ENCODE measurements around the gene ESRP2. TPM values are rescaled to one million over a fixed set of nuclear protein-coding genes. Genes with fewer than 3 reads are reported as not detected.

The ESRP2 gene
- total RNA-seq, 1 experiment from 2014 or later = not detected

- peaks cover 22% of the 10 kb centered on the region; the same call in 1 of the 2 replicates for H4K20me1 ChIP-seq (ENCODE audit: insufficient read depth, low read depth, low read length)
- H3K79me2 ChIP-seq (ENCODE audit: low read length) = peaks cover 93% of the 10 kb centered on the region
- peaks cover 24% of the 10 kb centered on the region for H3K36me3 ChIP-seq (ENCODE audit: insufficient read depth, low read length)
- no peaks in the 10 kb centered on the region for H3K27me3 ChIP-seq (ENCODE audit: low read length)
- peaks cover 82% of the 10 kb centered on the region for H3K4me1 ChIP-seq (ENCODE audit: low read length)
- no peak for DNase-seq
- H2AFZ ChIP-seq (ENCODE audit: low read length) = no peak overlapping the region
- no peak overlapping the region for H3K4me2 ChIP-seq (ENCODE audit: low read depth, low read length, poor library complexity, severe bottlenecking)
- H3K27ac ChIP-seq (ENCODE audit: low read length) = peak overlapping the region; percentile 39
- no peak overlapping the region for H3K4me3 ChIP-seq (ENCODE audit: low read length)
- H3K9ac ChIP-seq (ENCODE audit: low read length) = no peak overlapping the region
- H3K9me3 ChIP-seq (ENCODE audit: low read length) = no peaks in the 10 kb centered on the region
- no peaks in the 10 kb centered on the region for H3K9me2 ChIP-seq (replicated peaks; ENCODE audit: insufficient read depth, low read length)
Observed at GRCh38 chr16:68270353-68270752, 34.4 kb upstream of the ESRP2 start.

- Histone ChIP-seq H3K9me2 (replicated peaks; ENCODE audit: insufficient read depth, low read length) (no peaks in the 10 kb centered on the region), H3K9me3 (ENCODE audit: low read length) (no peaks in the 10 kb centered on the region), H3K4me3 (ENCODE audit: low read length) (no peak overlapping the region), H3K4me1 (ENCODE audit: low read length) (peaks cover 77% of the 10 kb centered on the region), H3K36me3 (ENCODE audit: insufficient read depth, low read length) (peaks cover 21% of the 10 kb centered on the region), H3K4me2 (ENCODE audit: low read depth, low read length, poor library complexity, severe bottlenecking) (no peak overlapping the region), H3K27ac (ENCODE audit: low read length) (peak overlapping the region; percentile 39), H4K20me1 (ENCODE audit: insufficient read depth, low read depth, low read length) (peaks cover 18% of the 10 kb centered on the region; the same call in 1 of the 2 replicates), H3K79me2 (ENCODE audit: low read length) (peaks cover 95% of the 10 kb centered on the region), H3K27me3 (ENCODE audit: low read length) (no peaks in the 10 kb centered on the region), H3K9ac (ENCODE audit: low read length) (no peak overlapping the region), H2AFZ (ENCODE audit: low read length) (no peak overlapping the region)
- no peak for DNase-seq
Observed at GRCh38 chr16:68269793-68270192, 33.9 kb upstream of the ESRP2 start.

DNA sequence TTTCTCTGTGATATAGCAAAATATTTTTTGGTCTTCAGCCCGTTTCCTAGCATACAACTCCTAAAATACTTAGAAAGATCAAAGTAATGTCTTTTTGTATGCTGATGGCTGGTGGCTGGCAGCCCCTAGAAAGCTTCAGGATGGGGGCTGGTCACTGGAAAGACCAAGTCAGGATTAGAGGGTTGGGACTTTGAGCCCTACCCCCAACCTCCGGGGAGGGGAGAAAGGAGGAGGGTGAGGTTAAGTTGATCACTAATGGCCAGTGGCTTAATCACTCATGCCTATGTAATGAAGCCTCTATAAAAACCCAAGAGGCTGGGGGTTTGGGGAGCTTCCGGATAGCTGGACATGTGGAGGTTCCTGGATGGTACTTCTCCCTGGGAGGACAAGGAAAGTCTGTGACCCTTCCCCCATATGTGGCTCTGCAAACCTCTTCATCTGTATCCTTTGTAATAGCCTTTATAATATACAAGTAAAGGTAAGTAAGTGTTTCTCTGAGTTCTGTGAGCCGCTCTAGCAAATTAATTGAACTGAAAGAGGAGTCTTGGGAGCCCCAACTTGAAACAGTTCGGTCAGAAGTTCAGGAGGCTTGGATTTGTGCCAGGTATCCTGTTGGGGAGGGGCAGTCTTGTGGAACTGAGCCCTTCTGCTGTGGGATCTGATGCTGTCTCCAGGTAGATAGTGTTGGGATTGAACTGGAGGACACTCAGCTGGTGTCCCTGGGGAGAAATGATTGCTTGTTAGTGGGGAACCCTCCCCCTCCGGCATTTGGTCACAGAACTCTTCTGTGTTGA is 31.9 kb upstream of the ESRP2 start:
- Histone ChIP-seq H3K4me1 (ENCODE audit: low read length) (peaks cover 66% of the 10 kb centered on the region), H3K9me3 (ENCODE audit: low read length) (no peaks in the 10 kb centered on the region), H3K79me2 (ENCODE audit: low read length) (peaks cover 87% of the 10 kb centered on the region), H3K4me3 (ENCODE audit: low read length) (no peak overlapping the region), H3K9me2 (replicated peaks; ENCODE audit: insufficient read depth, low read length) (no peaks in the 10 kb centered on the region), H3K9ac (ENCODE audit: low read length) (no peak overlapping the region), H4K20me1 (ENCODE audit: insufficient read depth, low read depth, low read length) (peaks cover 15% of the 10 kb centered on the region; the same call in 1 of the 2 replicates), H3K4me2 (ENCODE audit: low read depth, low read length, poor library complexity, severe bottlenecking) (peak overlapping the region; percentile 20), H3K27me3 (ENCODE audit: low read length) (no peaks in the 10 kb centered on the region), H2AFZ (ENCODE audit: low read length) (no peak overlapping the region), H3K36me3 (ENCODE audit: insufficient read depth, low read length) (peaks cover 15% of the 10 kb centered on the region; the same call in 1 of the 2 replicates), H3K27ac (ENCODE audit: low read length) (peak overlapping the region; percentile 55)
- DNase-seq = no peak

DNA sequence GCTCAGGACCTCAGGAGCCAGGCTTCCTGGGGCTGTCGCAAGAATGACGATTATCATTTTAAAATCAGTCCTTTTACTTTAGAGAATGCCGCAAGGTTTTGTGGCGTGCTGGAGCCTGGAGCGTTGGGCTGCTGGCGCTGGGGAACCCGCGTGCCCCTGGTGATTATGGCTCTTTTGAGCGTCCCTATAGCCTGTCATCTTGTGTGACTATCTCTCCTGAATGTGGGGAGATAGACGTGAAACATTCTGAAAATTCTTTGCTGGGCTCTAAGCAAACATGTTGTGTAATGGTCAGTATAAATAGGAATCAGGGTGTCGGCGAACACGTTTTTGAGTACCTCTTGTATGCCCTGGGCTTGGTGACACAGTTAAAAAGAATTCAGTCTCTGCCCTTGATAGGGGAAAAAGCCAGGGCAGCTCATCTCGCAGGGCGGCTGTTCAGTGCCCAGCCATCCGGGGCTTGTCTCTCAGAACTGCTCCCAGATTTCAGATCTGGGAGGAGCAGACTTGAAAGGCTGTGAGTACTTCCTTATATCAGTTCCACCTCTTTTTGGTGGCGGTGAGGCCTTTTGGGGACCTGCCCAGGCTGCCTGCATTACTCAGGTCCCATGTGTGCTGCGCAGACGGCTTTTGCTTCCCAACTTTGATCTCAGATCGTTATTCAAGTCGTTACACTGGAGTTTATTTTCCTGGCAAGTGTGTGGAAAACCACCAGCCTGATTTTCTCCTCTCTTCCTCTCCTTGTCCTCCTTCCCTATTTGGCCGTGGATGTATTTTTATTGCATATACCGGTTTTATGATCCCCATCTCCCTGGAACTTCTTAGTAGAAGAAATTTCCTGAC is 29.4 kb upstream of the ESRP2 start:
- no peaks in the 10 kb centered on the region for H3K27me3 ChIP-seq (ENCODE audit: low read length)
- H4K20me1 ChIP-seq (ENCODE audit: insufficient read depth, low read depth, low read length) = peaks cover 15% of the 10 kb centered on the region; the same call in 1 of the 2 replicates
- H2AFZ ChIP-seq (ENCODE audit: low read length) = 0 out of 2 replicates have a peak overlapping the region, but pooled peaks have one; percentile 2
- peaks cover 11% of the 10 kb centered on the region; the same call in 1 of the 2 replicates for H3K36me3 ChIP-seq (ENCODE audit: insufficient read depth, low read length)
- peaks cover 60% of the 10 kb centered on the region for H3K4me1 ChIP-seq (ENCODE audit: low read length)
- peak overlapping the region; percentile 79 for H3K27ac ChIP-seq (ENCODE audit: low read length)
- peak overlapping the region; percentile 78 for H3K4me3 ChIP-seq (ENCODE audit: low read length)
- peak overlapping the region; percentile 96 for H3K9ac ChIP-seq (ENCODE audit: low read length)
- peaks cover 64% of the 10 kb centered on the region for H3K79me2 ChIP-seq (ENCODE audit: low read length)
- H3K9me3 ChIP-seq (ENCODE audit: low read length) = no peaks in the 10 kb centered on the region
- H3K4me2 ChIP-seq (ENCODE audit: low read depth, low read length, poor library complexity, severe bottlenecking) = peak overlapping the region; percentile 89
- peak; percentile 75 for DNase-seq
- no peaks in the 10 kb centered on the region for H3K9me2 ChIP-seq (replicated peaks; ENCODE audit: insufficient read depth, low read length)

DNA sequence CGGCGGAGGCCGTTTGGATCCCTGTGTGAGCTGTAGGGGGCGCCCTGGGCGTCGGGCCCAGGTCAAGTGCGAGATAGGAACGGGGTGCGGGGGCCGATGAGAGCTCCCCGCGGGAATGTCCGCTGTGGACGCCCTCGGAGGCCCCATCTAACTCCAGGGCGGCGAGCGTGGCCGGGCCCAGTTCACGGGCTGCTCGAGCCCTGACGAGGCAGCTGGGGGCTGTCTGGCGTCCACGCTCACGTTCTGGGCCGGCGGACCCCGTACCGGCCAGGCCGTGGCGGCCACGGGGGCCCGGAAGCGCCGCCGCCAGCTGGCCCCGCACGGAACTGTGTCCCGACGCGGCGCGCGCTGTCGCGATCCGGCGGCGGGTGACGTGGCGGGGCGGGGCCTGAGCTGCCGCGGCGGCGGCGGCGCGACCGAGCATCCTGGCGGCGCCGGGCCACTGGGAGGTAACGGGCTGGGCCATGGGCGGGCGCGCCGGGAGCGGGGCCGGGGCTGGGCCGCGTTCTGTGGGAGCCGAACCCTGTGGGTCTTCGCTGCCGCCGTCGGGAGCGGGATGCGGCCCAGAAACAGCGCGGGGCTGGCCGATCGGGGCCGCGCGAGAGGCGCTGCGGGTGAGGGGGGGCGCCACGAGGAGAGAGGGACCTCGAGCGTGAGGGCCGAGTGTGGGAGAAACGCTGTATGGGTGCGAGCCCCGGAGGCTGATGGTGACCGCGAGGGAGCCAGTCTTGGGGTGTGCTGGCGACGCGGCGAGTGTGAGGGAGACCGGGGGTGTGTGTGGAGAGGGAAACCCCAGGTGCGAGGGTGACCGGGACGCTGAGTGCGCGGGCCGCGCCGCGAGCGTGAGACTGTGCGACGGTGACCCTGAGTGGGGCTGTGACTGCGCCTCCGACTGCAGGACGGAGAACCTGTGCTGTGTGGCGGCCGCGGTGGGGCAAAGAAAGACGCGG is 28.5 kb upstream of the ESRP2 start, which contains the start of gene SLC7A6:
Gene SLC7A6 (plus strand): TSS at position 399 of the 950 bp plus-strand sequence. CDS start 10,201 bp downstream, outside the sequence.
- Histone ChIP-seq H3K79me2 (ENCODE audit: low read length) (peaks cover 55% of the 10 kb centered on the region), H3K4me3 (ENCODE audit: low read length) (peak within 1 kb of the TSS; percentile 78), H3K4me2 (ENCODE audit: low read depth, low read length, poor library complexity, severe bottlenecking) (peak within 1 kb of the TSS; percentile 89), H4K20me1 (ENCODE audit: insufficient read depth, low read depth, low read length) (peaks cover 7% of the 10 kb centered on the region; the same call in 1 of the 2 replicates), H3K36me3 (ENCODE audit: insufficient read depth, low read length) (peaks cover 11% of the 10 kb centered on the region; the same call in 1 of the 2 replicates), H3K27ac (ENCODE audit: low read length) (peak within 1 kb of the TSS; percentile 79), H3K4me1 (ENCODE audit: low read length) (peaks cover 54% of the 10 kb centered on the region), H3K27me3 (ENCODE audit: low read length) (no peaks in the 10 kb centered on the region), H2AFZ (ENCODE audit: low read length) (peak within 1 kb of the TSS; percentile 73; the same call in 1 of the 2 replicates), H3K9me2 (replicated peaks; ENCODE audit: insufficient read depth, low read length) (no peaks in the 10 kb centered on the region), H3K9ac (ENCODE audit: low read length) (peak within 1 kb of the TSS; percentile 96), H3K9me3 (ENCODE audit: low read length) (no peaks in the 10 kb centered on the region)
- DNase-seq = peak; percentile 92

GRCh38 chr16:68263559-68264127 is 27.7 kb upstream of the ESRP2 start:
- DNase-seq = no peak
- peaks cover 47% of the 10 kb centered on the region for H3K4me1 ChIP-seq (ENCODE audit: low read length)
- H3K27me3 ChIP-seq (ENCODE audit: low read length) = no peaks in the 10 kb centered on the region
- peaks cover 4% of the 10 kb centered on the region; the same call in 1 of the 2 replicates for H4K20me1 ChIP-seq (ENCODE audit: insufficient read depth, low read depth, low read length)
- no peaks in the 10 kb centered on the region for H3K9me3 ChIP-seq (ENCODE audit: low read length)
- H3K4me3 ChIP-seq (ENCODE audit: low read length) = peak overlapping the region; percentile 78
- peak overlapping the region; percentile 89 for H3K4me2 ChIP-seq (ENCODE audit: low read depth, low read length, poor library complexity, severe bottlenecking)
- H3K79me2 ChIP-seq (ENCODE audit: low read length) = peaks cover 48% of the 10 kb centered on the region
- peak overlapping the region; percentile 51; the same call in 1 of the 2 replicates for H2AFZ ChIP-seq (ENCODE audit: low read length)
- peak overlapping the region; percentile 96 for H3K9ac ChIP-seq (ENCODE audit: low read length)
- H3K27ac ChIP-seq (ENCODE audit: low read length) = peak overlapping the region; percentile 79
- H3K9me2 ChIP-seq (replicated peaks; ENCODE audit: insufficient read depth, low read length) = no peaks in the 10 kb centered on the region
- peaks cover 7% of the 10 kb centered on the region; the same call in 1 of the 2 replicates for H3K36me3 ChIP-seq (ENCODE audit: insufficient read depth, low read length)
